ENCODE data around the gene CAMTA1.

DNA sequence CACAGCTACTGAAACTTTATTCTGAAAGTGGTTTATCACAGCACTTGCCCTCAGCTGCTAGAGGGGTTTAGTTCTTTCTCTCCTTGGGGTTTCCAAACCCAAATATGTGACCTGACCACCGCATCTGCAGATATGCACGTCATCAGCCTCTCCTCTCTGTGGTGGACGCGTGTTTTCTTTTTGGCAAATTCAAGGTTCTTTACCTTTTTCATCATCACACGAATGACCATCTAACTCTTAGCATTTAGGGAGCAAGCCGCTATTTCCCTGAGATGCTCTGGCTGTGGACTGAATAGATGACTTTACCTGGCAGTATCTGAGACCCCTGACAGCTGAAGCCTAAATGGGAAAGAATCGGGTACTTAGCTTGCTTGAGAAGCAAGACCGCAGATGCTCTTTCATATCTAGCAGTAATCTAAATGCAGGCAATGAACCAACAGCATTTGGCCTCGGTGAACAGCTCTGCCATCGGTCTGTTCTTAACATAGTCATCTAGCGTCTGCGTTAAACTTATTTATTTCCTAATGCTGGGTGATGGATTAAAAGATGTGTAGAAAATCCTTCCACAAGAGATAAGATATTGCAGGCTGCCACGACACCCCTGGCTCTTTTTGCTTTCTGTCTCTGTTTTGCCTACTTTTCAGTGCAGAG lies 463.4 kb downstream of the CAMTA1 start:
- no peak for TF ChIP-seq CTCF (IDR thresholded peaks at IDR 0.05; ENCODE audit: poor library complexity, severe bottlenecking)
- TF ChIP-seq POLR2AphosphoS5 (IDR thresholded peaks at IDR 0.05), result no peak
- TF ChIP-seq EZH2 (IDR thresholded peaks at IDR 0.05; ENCODE audit: borderline replicate concordance, insufficient read depth, low read length, poor library complexity, severe bottlenecking), result no peak

Measured in neural cell (in vitro differentiated cells).